ENCODE data around the gene SCAF1.

SCAF1 gene

GRCh38 chr19:49665351-49666119, 23.5 kb downstream of the SCAF1 start, which contains the start of the genes BCL2L12 and IRF3:
BCL2L12 (plus strand) TSS chr19:49665933; CDS start chr19:49666693, 760 bp downstream.
IRF3 (minus strand) TSS chr19:49665857; CDS start chr19:49664838, 1,019 bp downstream.
- DNase-seq: peak; percentile 100

- no peak for DNase-seq
Observed at GRCh38 chr19:49666120-49666444, 24.1 kb downstream of the SCAF1 start.

- DNase-seq: no peak
Observed at GRCh38 chr19:49667473-49667872, 25.5 kb downstream of the SCAF1 start.

GRCh38 chr19:49669516-49669915, 27.5 kb downstream of the SCAF1 start:
- DNase-seq: no peak

- DNase-seq: peak; percentile 93
Observed at GRCh38 chr19:49672131-49672919, 30.3 kb downstream of the SCAF1 start.

GRCh38 chr19:49676136-49676783, 34.3 kb downstream of the SCAF1 start:
- peak; percentile 73 for DNase-seq

GRCh38 chr19:49676784-49677230, 34.8 kb downstream of the SCAF1 start:
- DNase-seq: peak; percentile 99

GRCh38 chr19:49677231-49677900, 35.4 kb downstream of the SCAF1 start, which contains the start of gene PRMT1:
PRMT1 (plus strand) TSS chr19:49677271; CDS start chr19:49677281, 10 bp downstream.
- peak; percentile 85 for DNase-seq

GRCh38 chr19:49677901-49678674, 36.1 kb downstream of the SCAF1 start:
- peak; percentile 94 for DNase-seq

GRCh38 chr19:49678985-49679770, 37.2 kb downstream of the SCAF1 start:
- DNase-seq: no peak

GRCh38 chr19:49679771-49680413, 37.9 kb downstream of the SCAF1 start:
- no peak for DNase-seq

- peak; percentile 98 for DNase-seq
Observed at GRCh38 chr19:49680421-49681351, 38.7 kb downstream of the SCAF1 start.

GRCh38 chr19:49681830-49682229, 39.8 kb downstream of the SCAF1 start:
- DNase-seq: no peak

GRCh38 chr19:49682274-49682673, 40.3 kb downstream of the SCAF1 start:
- DNase-seq: no peak

GRCh38 chr19:49683814-49684250, 41.8 kb downstream of the SCAF1 start:
- DNase-seq: no peak

GRCh38 chr19:49684251-49684982, 42.4 kb downstream of the SCAF1 start:
- DNase-seq: no peak

- no peak for DNase-seq
Observed at GRCh38 chr19:49684983-49685553, 43.1 kb downstream of the SCAF1 start.

- DNase-seq: no peak
Observed at GRCh38 chr19:49685845-49686332, 43.9 kb downstream of the SCAF1 start.

All from activated effector memory CD4-positive, alpha-beta T cell treated with anti-CD3 and anti-CD28 coated beads, Interleukin-2, amount 50 U/mL, for 16 hours (primary cell).